Left colon (tissue), 2 donors: ENCODE data around the gene MORF4L2. TPM values are rescaled to one million over a fixed set of nuclear protein-coding genes. Genes with fewer than 3 reads are reported as not detected.

Experiments
- ATAC-seq: fragments of 200-7000 bp; cut with Tn5 transposase; one replicate; pipeline ENCODE4 v1.9.1; 2020; ENCODE audit warnings: mild to moderate bottlenecking, moderate library complexity
- DNase-seq, 2 donors: peaks; one replicate each; pipeline ENCODE4 v3.0.0-alpha.2; 2020
- intact Hi-C, 2 donors: fragments of 100-400 bp; cut with DNase I in 1 of 2; cut with micrococcal nuclease in 1 of 2; formaldehyde crosslinking; loops; one replicate each; pipeline versions ENCODE4 v1.11.2 to v1.14.0; 2022; cut with DNase I, micrococcal nuclease
- long read RNA-seq: library from polyadenylated mRNA; unstranded; transcript quantifications from one replicate; pipeline ENCODE4 v2.0.0, GENCODE V29; 2021
- total RNA-seq, 2 donors: library from RNA; stranded (reverse); fragmentation: NEBNext Ultra II Directional; extraction: Animal tissue kit (Norgen Biotek cat#: 25700); gene quantifications; one replicate each; pipeline ENCODE4 v1.2.1, GENCODE V29; 2021
- donor health status: DM: no; HTN: no; CAD: no.
- donor health status: DM: yes; HTN: yes; CAD: no.

Gene MORF4L2
- total RNA-seq, result 100 to 1,000 TPM; 168 to 172 TPM
- long read RNA-seq, transcript MORF4L2-201 (4 exons, 1,824 nt), result minor isoform, 11 of 83 reads
- long read RNA-seq, transcript MORF4L2-215 (4 exons, 451 nt), result major isoform, 29 of 83 reads
- long read RNA-seq, transcript MORF4L2-203 (4 exons, 1,983 nt), result minor isoform, 7 of 83 reads
- long read RNA-seq, partial matches to known transcripts, result 3 of 83 reads
- long read RNA-seq, other reads (novel, unspliced or antisense), result 22 of 83 reads

- intact Hi-C loops, result no loop called here
- peak; percentile 86 for ATAC-seq
- DNase-seq, result peak; percentile 86 to 96
Observed at GRCh38 chrX:103686199-103687072, at the start of gene MORF4L2. Gene MORF4L2, minus strand, starts transcription at chrX:103686699. Its CDS starts 9,672 bp downstream, at chrX:103677027.

GRCh38 chrX:103734125-103734760, 47.7 kb upstream of the MORF4L2 start:
- DNase-seq (no peak), ATAC-seq (no peak)
- intact Hi-C loops, result no loop called here

- ATAC-seq, result no peak
- no peak for DNase-seq
- intact Hi-C loops, result no loop called here
Observed at GRCh38 chrX:103733017-103733416, 46.5 kb upstream of the MORF4L2 start.

- no peak for DNase-seq
- intact Hi-C loops, result no loop called here
- ATAC-seq, result no peak
Observed at GRCh38 chrX:103730796-103731493, 44.4 kb upstream of the MORF4L2 start.

DNA sequence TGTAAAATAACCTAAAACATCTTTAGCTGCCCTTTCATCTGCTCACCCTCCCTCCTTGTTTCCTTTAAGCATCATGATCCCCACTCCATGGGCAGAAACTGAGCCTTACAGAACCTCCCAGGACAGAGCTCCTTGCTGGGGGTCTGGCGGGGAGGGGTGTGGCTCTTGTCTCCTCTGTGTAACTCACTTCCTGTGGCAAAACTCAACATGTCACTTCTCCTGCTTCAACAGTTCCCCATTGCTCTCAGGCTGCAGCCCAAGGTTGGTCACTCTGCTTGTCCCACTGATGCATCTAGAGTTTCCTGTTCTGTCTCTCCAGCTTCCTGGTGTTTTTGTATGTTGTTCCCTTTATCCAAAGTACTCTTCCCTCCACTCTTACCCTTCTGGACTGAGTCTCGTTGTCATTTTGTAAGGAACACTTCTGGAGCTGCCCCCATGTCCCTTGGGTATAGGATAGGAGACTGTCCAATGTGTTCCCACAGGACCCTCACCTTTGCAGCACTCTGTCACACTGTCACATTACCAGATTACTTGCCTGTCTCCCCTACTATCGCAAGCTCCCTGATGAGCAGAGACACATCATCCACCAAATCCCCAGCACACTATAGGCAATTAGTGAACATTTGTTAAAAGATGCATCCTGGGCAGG, 43.8 kb upstream of the MORF4L2 start:
- intact Hi-C loops, result no loop called here
- ATAC-seq (no peak), DNase-seq (no peak)

GRCh38 chrX:103729015-103729414, 42.5 kb upstream of the MORF4L2 start:
- ATAC-seq (no peak), DNase-seq (no peak)
- intact Hi-C loops, result no loop called here

GRCh38 chrX:103727115-103727514, 40.6 kb upstream of the MORF4L2 start:
- ATAC-seq (no peak), DNase-seq (no peak)
- intact Hi-C loops, result no loop called here

GRCh38 chrX:103726477-103726876, 40.0 kb upstream of the MORF4L2 start:
- no peak for ATAC-seq
- intact Hi-C loops, result no loop called here
- no peak for DNase-seq

GRCh38 chrX:103722505-103722904, 36.0 kb upstream of the MORF4L2 start:
- ATAC-seq (no peak), DNase-seq (no peak)
- intact Hi-C loops, result no loop called here

GRCh38 chrX:103718120-103718519, 31.6 kb upstream of the MORF4L2 start:
- intact Hi-C loops, result no loop called here
- DNase-seq, result no peak
- ATAC-seq, result peak; percentile 65

GRCh38 chrX:103716962-103717361, 30.5 kb upstream of the MORF4L2 start:
- peak; percentile 95 for ATAC-seq
- DNase-seq, result peak; percentile 8 to 30
- intact Hi-C loops, result no loop called here

DNA sequence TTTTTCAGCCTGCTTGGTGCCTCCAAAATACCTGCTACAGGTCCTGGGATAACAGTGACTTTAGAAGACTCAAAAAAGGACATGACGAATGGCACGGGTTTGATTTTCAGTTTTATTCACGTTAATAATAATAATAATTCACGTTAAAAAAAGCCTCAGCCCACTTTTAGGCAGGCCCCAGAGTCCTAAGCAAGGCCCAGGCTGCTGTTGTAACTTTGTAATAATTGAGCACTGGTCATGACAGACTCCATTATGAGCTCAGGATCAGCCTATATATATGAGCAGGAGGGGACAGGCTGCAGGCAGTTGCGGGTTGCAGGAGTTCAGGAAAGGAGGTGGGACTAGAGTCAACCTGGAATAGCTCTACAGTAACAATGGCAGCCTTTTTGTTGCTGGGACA, 24.1 kb upstream of the MORF4L2 start, which contains the start of gene TMEM31:
TSS of gene TMEM31 (plus strand) at position 301 of the 400 bp plus-strand sequence. CDS start 1,350 bp downstream, outside the sequence.
- no peak for ATAC-seq
- intact Hi-C loops, result no loop called here
- DNase-seq, result no peak

DNA sequence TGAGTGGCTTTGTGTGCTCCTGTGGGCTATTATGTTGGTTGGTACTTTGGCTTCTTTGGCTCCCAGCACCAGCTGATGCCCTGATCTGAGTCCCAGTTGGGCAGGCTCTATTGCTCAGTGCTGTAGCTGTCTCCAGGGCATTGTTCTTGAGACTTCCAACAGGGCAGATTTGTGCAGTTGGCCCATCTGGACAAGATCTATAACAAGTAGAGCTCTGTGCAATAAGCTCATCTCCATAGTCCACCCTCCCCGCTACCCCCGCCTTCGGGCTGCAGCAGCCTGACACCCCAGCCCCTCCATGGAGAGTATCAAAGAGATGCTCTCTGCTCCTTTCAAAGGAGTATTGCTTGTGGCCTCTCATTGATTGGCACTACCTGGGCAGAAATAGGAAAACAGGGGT, 18.4 kb upstream of the MORF4L2 start:
- intact Hi-C loops, result no loop called here
- DNase-seq (no peak), ATAC-seq (no peak)

GRCh38 chrX:103699243-103699642, 12.7 kb upstream of the MORF4L2 start:
- intact Hi-C loops, result no loop called here
- ATAC-seq (no peak), DNase-seq (no peak)

DNA sequence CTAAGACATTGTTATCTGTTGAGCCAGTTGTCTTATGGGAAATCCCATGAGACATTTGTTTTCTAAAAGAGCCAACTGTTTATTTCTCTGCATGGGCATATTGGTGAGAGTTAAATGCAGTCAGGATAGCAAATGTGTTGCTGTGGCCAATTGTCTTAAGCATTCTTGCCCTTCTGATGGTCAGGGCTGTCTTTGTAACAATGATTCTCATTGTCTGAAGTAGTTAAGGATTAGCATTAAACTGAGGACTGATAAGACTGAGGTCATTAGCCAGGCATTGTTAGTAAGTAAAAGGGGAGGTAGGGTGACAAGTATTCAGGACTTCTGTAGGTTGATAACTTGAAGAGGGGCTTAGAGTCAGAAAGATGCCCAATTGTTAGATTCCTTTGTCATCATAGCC, 11.2 kb upstream of the MORF4L2 start:
- DNase-seq, result no peak
- intact Hi-C loops, result no loop called here
- ATAC-seq, result no peak

DNA sequence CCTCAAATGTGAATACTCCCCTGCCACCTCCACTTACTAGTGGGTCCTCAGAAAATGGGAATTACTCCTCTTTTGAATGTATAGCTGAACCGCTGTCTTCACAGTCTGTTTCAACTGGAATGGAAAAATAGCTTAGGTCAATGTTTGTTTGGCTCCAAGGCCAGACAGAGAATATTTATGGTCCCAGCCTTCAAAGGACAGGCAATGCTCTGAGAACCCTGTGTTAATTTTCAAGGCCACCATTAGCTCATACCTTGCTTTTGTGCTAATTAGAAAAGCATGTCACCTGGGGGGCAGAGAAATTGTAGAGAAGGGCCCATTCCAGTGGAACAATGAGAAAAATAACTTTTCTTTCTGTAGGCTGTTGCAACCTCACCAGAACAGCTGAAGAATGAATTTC, 4.6 kb upstream of the MORF4L2 start:
- no peak for ATAC-seq
- no peak for DNase-seq
- intact Hi-C loops, result no loop called here

DNA sequence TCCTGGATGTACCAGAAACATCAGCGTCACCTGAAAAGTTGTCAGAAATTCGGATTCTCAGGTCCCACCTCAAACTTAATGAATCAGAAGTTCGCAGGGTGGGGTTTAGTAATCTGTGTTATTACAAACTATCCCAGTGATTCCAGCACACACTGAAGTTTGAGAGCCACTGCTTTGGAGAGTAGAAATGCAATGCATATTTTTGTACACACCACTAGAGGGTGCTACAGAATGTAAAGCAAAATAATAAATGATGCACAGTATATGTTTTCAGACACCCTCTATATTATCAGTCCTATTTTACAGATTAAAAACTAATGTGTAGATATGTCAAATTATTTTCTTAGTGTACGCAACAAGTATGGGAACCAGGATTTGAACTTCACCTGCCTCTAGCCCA, 2.4 kb upstream of the MORF4L2 start:
- intact Hi-C loops, result no loop called here
- no peak for ATAC-seq
- DNase-seq, result no peak

GRCh38 chrX:103687696-103688201, 1.2 kb upstream of the MORF4L2 start:
- intact Hi-C loops, result no loop called here
- DNase-seq, result peak; percentile 66 to 73
- ATAC-seq, result peak; percentile 30
